ENCODE results near the gene TEX52. TPM values are rescaled to one million over a fixed set of nuclear protein-coding genes. Genes with fewer than 3 reads are reported as not detected.
A peak's percentile ranks its signal among the peaks of the same experiment; 100 is the strongest.

Gene TEX52
- total RNA-seq, result under 1 TPM in 1 of 2 experiments, not detected in 1; 0.19 TPM

GRCh38 chr12:2857021-2857431, at the start of gene TEX52:
TSS of gene TEX52 (minus strand) at chr12:2857039. CDS start at chr12:2857026, 13 bp downstream.
- no peak for DNase-seq
- no peak within 1 kb of the TSS for H3K27ac Mint-ChIP-seq
- no peaks in the 10 kb centered on the region for H3K4me1 Mint-ChIP-seq (ENCODE audit: low read depth)
- peaks cover 22% of the 10 kb centered on the region for H3K36me3 Mint-ChIP-seq
- no peak within 1 kb of the TSS for H3K4me3 Mint-ChIP-seq
- no peaks in the 10 kb centered on the region for H3K27me3 Mint-ChIP-seq
- intact Hi-C loops (cut with micrococcal nuclease), result no loop called here
- CTCF ChIA-PET, result no interaction called here
- H3K9me3 Mint-ChIP-seq, result no peaks in the 10 kb centered on the region
- POLR2A ChIA-PET, result interaction anchor here (1.9 kb wide), 1 partner anchor 61 kb away, joined by 4 read pairs; no protein-coding TSS in a partner anchor

GRCh38 chr12:2904260-2904659, 47.4 kb upstream of the TEX52 start:
- no peaks in the 10 kb centered on the region for H3K9me3 Mint-ChIP-seq
- no peak overlapping the region for H3K4me3 Mint-ChIP-seq
- ChIA-PET CTCF (no interaction called here), POLR2A (no interaction called here)
- no peak overlapping the region for H3K27ac Mint-ChIP-seq
- H3K4me1 Mint-ChIP-seq (ENCODE audit: low read depth), result no peaks in the 10 kb centered on the region
- H3K27me3 Mint-ChIP-seq, result no peaks in the 10 kb centered on the region
- DNase-seq, result no peak
- intact Hi-C loops (cut with micrococcal nuclease), result no loop called here
- no peaks in the 10 kb centered on the region for H3K36me3 Mint-ChIP-seq

- Mint-ChIP-seq H3K36me3 (no peaks in the 10 kb centered on the region), H3K4me3 (no peak overlapping the region), H3K4me1 (ENCODE audit: low read depth) (no peaks in the 10 kb centered on the region), H3K9me3 (no peaks in the 10 kb centered on the region), H3K27me3 (no peaks in the 10 kb centered on the region), H3K27ac (no peak overlapping the region)
- ChIA-PET CTCF (no interaction called here), POLR2A (interaction anchor here (0.6 kb wide), 1 partner anchor 35 kb away, joined by 3 read pairs; no protein-coding TSS in a partner anchor)
- DNase-seq, result no peak
- intact Hi-C loops (cut with micrococcal nuclease), result no loop called here
These were observed 45.5 kb upstream of the TEX52 start for GRCh38 chr12:2902272-2902880.

- H3K27ac Mint-ChIP-seq, result no peak overlapping the region
- H3K4me1 Mint-ChIP-seq (ENCODE audit: low read depth), result no peaks in the 10 kb centered on the region
- no peaks in the 10 kb centered on the region for H3K9me3 Mint-ChIP-seq
- no peaks in the 10 kb centered on the region for H3K27me3 Mint-ChIP-seq
- CTCF ChIA-PET, result interaction anchor here (0.6 kb wide), 1 partner anchor 710 kb away, joined by 3 read pairs; no protein-coding TSS in a partner anchor
- DNase-seq, result no peak
- no peak overlapping the region for H3K4me3 Mint-ChIP-seq
- H3K36me3 Mint-ChIP-seq, result no peaks in the 10 kb centered on the region
- POLR2A ChIA-PET, result interaction anchor here (0.7 kb wide), 1 partner anchor 78 kb away, joined by 3 read pairs; no protein-coding TSS in a partner anchor
- intact Hi-C loops (cut with micrococcal nuclease), result no loop called here
These were observed 43.8 kb upstream of the TEX52 start for GRCh38 chr12:2900642-2901041.

GRCh38 chr12:2897418-2897817, 40.6 kb upstream of the TEX52 start:
- Mint-ChIP-seq H3K27ac (no peak overlapping the region), H3K4me1 (ENCODE audit: low read depth) (peaks cover 7% of the 10 kb centered on the region), H3K4me3 (no peak overlapping the region), H3K36me3 (no peaks in the 10 kb centered on the region), H3K9me3 (no peaks in the 10 kb centered on the region), H3K27me3 (no peaks in the 10 kb centered on the region)
- ChIA-PET CTCF (no interaction called here), POLR2A (no interaction called here)
- DNase-seq, result no peak
- intact Hi-C loops (cut with micrococcal nuclease), result no loop called here

- Mint-ChIP-seq H3K9me3 (no peaks in the 10 kb centered on the region), H3K36me3 (no peaks in the 10 kb centered on the region), H3K4me1 (ENCODE audit: low read depth) (peaks cover 17% of the 10 kb centered on the region), H3K27ac (no peak overlapping the region), H3K4me3 (no peak overlapping the region), H3K27me3 (no peaks in the 10 kb centered on the region)
- DNase-seq, result no peak
- intact Hi-C loops (cut with micrococcal nuclease), result no loop called here
- CTCF ChIA-PET, result interaction anchor here (1.2 kb wide), 1 partner anchor 10 kb away, joined by 5 read pairs; no protein-coding TSS in a partner anchor
- POLR2A ChIA-PET, result no interaction called here
These were observed 38.7 kb upstream of the TEX52 start for GRCh38 chr12:2895511-2895910.

GRCh38 chr12:2895051-2895451, 38.2 kb upstream of the TEX52 start:
- no peaks in the 10 kb centered on the region for H3K27me3 Mint-ChIP-seq
- no peak for DNase-seq
- ChIA-PET POLR2A (no interaction called here), CTCF (interaction anchor here (1.2 kb wide), 2 partner anchors 10 to 41 kb away, joined by 3 to 5 read pairs; no protein-coding TSS in a partner anchor)
- intact Hi-C loops (cut with micrococcal nuclease), result no loop called here
- peaks cover 22% of the 10 kb centered on the region for H3K4me1 Mint-ChIP-seq (ENCODE audit: low read depth)
- H3K27ac Mint-ChIP-seq, result no peak overlapping the region
- no peaks in the 10 kb centered on the region for H3K36me3 Mint-ChIP-seq
- H3K9me3 Mint-ChIP-seq, result no peaks in the 10 kb centered on the region
- no peak overlapping the region for H3K4me3 Mint-ChIP-seq

- CTCF ChIA-PET, result interaction anchor here (0.9 kb wide), 1 partner anchor 19 kb away, joined by 3 read pairs; no protein-coding TSS in a partner anchor
- H3K9me3 Mint-ChIP-seq, result no peaks in the 10 kb centered on the region
- DNase-seq, result no peak
- H3K27ac Mint-ChIP-seq, result no peak overlapping the region
- H3K27me3 Mint-ChIP-seq, result no peaks in the 10 kb centered on the region
- H3K4me3 Mint-ChIP-seq, result no peak overlapping the region
- intact Hi-C loops (cut with micrococcal nuclease), result no loop called here
- H3K36me3 Mint-ChIP-seq, result peaks cover 3% of the 10 kb centered on the region
- POLR2A ChIA-PET, result no interaction called here
- peaks cover 32% of the 10 kb centered on the region for H3K4me1 Mint-ChIP-seq (ENCODE audit: low read depth)
These were observed 36.2 kb upstream of the TEX52 start for GRCh38 chr12:2893007-2893406.

- peaks cover 10% of the 10 kb centered on the region for H3K36me3 Mint-ChIP-seq
- no peak overlapping the region for H3K27ac Mint-ChIP-seq
- peaks cover 32% of the 10 kb centered on the region for H3K4me1 Mint-ChIP-seq (ENCODE audit: low read depth)
- H3K27me3 Mint-ChIP-seq, result no peaks in the 10 kb centered on the region
- ChIA-PET POLR2A (no interaction called here), CTCF (interaction anchor here (0.7 kb wide), 1 partner anchor 16 kb away, joined by 6 read pairs; the partner anchor contains the start of genes FOXM1 and RHNO1)
- DNase-seq, result no peak
- peak overlapping the region; percentile 80 for H3K4me3 Mint-ChIP-seq
- no peaks in the 10 kb centered on the region for H3K9me3 Mint-ChIP-seq
- intact Hi-C loops (cut with micrococcal nuclease), result no loop called here
These were observed 35.4 kb upstream of the TEX52 start for GRCh38 chr12:2892246-2892645.

GRCh38 chr12:2891240-2892053, 34.6 kb upstream of the TEX52 start:
- intact Hi-C loops (cut with micrococcal nuclease), result no loop called here
- ChIA-PET CTCF (interaction anchor here (0.7 to 3.2 kb wide), 6 partner anchors 13 to 151 kb away, joined by 4 to 10 read pairs (median 6); partner anchors contain the start of genes FOXM1 and RHNO1), POLR2A (interaction anchor here (2.1 kb wide), 1 partner anchor 11 kb away, joined by 6 read pairs; no protein-coding TSS in a partner anchor)
- Mint-ChIP-seq H3K4me3 (peak overlapping the region; percentile 80), H3K27ac (no peak overlapping the region), H3K27me3 (no peaks in the 10 kb centered on the region), H3K36me3 (peaks cover 12% of the 10 kb centered on the region), H3K4me1 (ENCODE audit: low read depth) (peaks cover 32% of the 10 kb centered on the region), H3K9me3 (no peaks in the 10 kb centered on the region)
- peak; percentile 37 for DNase-seq

GRCh38 chr12:2890388-2891239, 33.8 kb upstream of the TEX52 start, which contains the start of gene TULP3:
TSS of gene TULP3 (plus strand) at chr12:2890891. CDS start at chr12:2890948, 57 bp downstream.
- intact Hi-C loops (cut with micrococcal nuclease), result loop anchor here (1.0 kb wide), 2 partner anchors 13 to 78 kb away; partner anchors contain the start of genes FOXM1, ITFG2 and RHNO1
- Mint-ChIP-seq H3K27me3 (no peaks in the 10 kb centered on the region), H3K4me3 (peak within 1 kb of the TSS; percentile 80), H3K9me3 (no peaks in the 10 kb centered on the region), H3K27ac (peak within 1 kb of the TSS; percentile 86), H3K4me1 (ENCODE audit: low read depth) (peaks cover 32% of the 10 kb centered on the region), H3K36me3 (peaks cover 17% of the 10 kb centered on the region)
- CTCF ChIA-PET, result interaction anchor here (0.6 to 3.2 kb wide), 8 partner anchors 12 to 227 kb away, joined by 3 to 10 read pairs (median 5); partner anchors contain the start of genes FOXM1 and RHNO1
- POLR2A ChIA-PET, result interaction anchor here (1.2 to 2.1 kb wide), 3 partner anchors 10 to 23 kb away, joined by 5 to 6 read pairs (median 6); partner anchors contain the start of genes FOXM1 and RHNO1
- peak; percentile 99 for DNase-seq

Measured in activated CD4-positive, alpha-beta memory T cell treated with anti-CD3 and anti-CD28 coated beads for 36 hours (primary cell).